Skeletal muscle satellite cell (primary cell): ENCODE results near the gene ST8SIA1.

Source experiments
- H3K27me3 ChIP-seq: 2 replicates; pipeline ENCODE4 v1.7.0; 2013; ENCODE audit warnings: low read length; ENCODE audit not compliant: control insufficient read depth, insufficient read depth
- H3K36me3 ChIP-seq: 2 replicates; pipeline ENCODE4 v1.7.0; 2013; ENCODE audit warnings: mild to moderate bottlenecking, control low read depth, low read length; ENCODE audit not compliant: insufficient read depth
- H3K4me1 ChIP-seq: 2 replicates; pipeline ENCODE4 v1.7.0; 2013; ENCODE audit warnings: low read length; ENCODE audit not compliant: control insufficient read depth, insufficient read depth
- H3K4me2 ChIP-seq: 2 replicates; pipeline ENCODE4 v1.7.0; 2013; ENCODE audit warnings: mild to moderate bottlenecking, low read length
- H3K4me3 ChIP-seq: 2 replicates; pipeline ENCODE4 v1.7.0; 2013; ENCODE audit warnings: low read length
- H3K9ac ChIP-seq: 2 replicates; pipeline ENCODE4 v1.7.0; 2013; ENCODE audit warnings: mild to moderate bottlenecking, low read depth, low read length, moderate library complexity
- H3K9me3 ChIP-seq: replicated peaks from 2 replicates; pipeline ENCODE4 v1.7.0; 2013; ENCODE audit warnings: mild to moderate bottlenecking, control low read depth, low read length

The ST8SIA1 gene

GRCh38 chr12:22355011-22355580, 20.6 kb upstream of the ST8SIA1 start:
- Histone ChIP-seq H3K4me3 (no peak overlapping the region), H3K4me1 (no peaks in the 10 kb centered on the region), H3K27me3 (no peaks in the 10 kb centered on the region), H3K4me2 (no peak overlapping the region), H3K9ac (no peak overlapping the region), H3K36me3 (no peaks in the 10 kb centered on the region), H3K9me3 (no peaks in the 10 kb centered on the region)

DNA sequence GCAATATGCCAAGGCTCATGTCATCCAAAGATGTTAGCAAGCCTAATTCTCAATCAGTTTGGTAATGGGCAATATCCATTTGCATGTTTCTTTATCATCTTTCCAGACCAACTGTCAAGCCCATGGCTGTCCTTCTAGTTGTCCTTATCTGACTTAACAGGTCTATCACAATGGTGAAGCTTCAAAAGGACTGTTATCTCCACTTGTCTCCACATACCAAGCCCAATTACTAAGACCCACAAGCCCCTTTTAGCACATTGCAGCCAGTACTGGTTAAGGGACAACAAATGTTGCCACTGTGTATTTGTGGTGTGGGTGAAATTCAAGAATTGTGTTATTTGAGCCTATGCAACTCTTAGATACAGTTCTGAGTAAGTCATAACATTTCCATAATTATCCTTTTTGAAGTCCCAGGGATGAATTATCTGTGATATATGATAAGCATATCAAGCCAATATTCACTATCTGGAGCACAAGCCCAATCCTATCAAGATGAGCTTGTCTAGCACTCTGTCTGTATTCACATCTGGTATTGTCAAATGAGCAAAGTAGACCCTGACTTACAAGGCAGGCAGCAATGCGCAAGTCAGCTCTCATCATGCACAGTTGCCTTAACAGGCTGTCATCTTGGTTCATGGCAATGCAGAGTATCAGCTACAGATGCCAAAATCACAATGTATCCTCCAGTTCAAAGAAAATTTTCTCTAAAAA, 19.3 kb upstream of the ST8SIA1 start:
- Histone ChIP-seq H3K4me1 (no peaks in the 10 kb centered on the region), H3K4me2 (no peak overlapping the region), H3K9ac (no peak overlapping the region), H3K4me3 (no peak overlapping the region), H3K9me3 (no peaks in the 10 kb centered on the region), H3K27me3 (no peaks in the 10 kb centered on the region), H3K36me3 (no peaks in the 10 kb centered on the region)

DNA sequence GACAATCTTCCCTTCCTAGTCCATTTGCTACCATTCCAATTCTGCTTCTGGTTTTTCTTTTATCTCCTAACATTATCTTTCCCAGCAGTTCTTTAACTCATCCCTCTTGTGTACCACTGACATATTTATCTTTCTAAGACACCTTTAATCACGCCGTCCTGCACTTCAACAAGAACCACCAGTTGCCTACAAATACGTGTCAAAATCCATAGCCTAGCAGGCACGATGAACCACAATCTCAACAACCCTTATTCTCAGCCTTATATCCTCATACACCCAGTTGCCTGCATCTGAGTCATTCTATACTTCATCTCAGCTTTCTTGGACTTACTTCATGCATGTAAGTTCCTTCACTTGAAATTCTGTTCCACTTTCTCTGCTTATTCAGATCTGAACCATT, 16.4 kb upstream of the ST8SIA1 start:
- Histone ChIP-seq H3K9ac (no peak overlapping the region), H3K36me3 (no peaks in the 10 kb centered on the region), H3K4me2 (no peak overlapping the region), H3K4me1 (no peaks in the 10 kb centered on the region), H3K9me3 (no peaks in the 10 kb centered on the region), H3K4me3 (no peak overlapping the region), H3K27me3 (no peaks in the 10 kb centered on the region)

GRCh38 chr12:22348208-22348607, 13.7 kb upstream of the ST8SIA1 start:
- H3K4me1 ChIP-seq, result no peaks in the 10 kb centered on the region
- no peaks in the 10 kb centered on the region for H3K9me3 ChIP-seq
- no peak overlapping the region for H3K4me2 ChIP-seq
- H3K4me3 ChIP-seq, result no peak overlapping the region
- H3K36me3 ChIP-seq, result no peaks in the 10 kb centered on the region
- no peaks in the 10 kb centered on the region for H3K27me3 ChIP-seq
- no peak overlapping the region for H3K9ac ChIP-seq

DNA sequence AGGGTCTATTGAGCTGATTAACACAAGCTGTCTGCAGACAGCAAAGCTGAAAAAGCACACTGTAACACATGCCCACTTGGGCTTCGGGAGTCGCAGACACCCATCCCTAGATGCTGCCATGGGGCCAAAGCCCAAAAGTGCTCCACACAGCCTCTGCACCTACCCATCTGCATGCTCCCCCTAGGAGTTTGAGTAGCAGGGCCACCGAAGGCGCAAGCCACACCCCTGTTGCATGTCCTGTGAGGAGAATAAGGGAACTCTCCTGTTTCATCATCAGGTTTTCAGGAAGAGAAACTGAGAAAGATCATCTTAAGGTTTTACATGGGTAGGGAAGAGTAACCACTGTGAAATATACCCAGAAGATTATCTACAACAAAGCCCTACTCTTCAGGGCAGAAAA, 5.6 kb upstream of the ST8SIA1 start:
- Histone ChIP-seq H3K4me2 (no peak overlapping the region), H3K9ac (no peak overlapping the region), H3K36me3 (no peaks in the 10 kb centered on the region), H3K4me3 (no peak overlapping the region), H3K9me3 (no peaks in the 10 kb centered on the region), H3K4me1 (no peaks in the 10 kb centered on the region), H3K27me3 (peaks cover 23% of the 10 kb centered on the region)

DNA sequence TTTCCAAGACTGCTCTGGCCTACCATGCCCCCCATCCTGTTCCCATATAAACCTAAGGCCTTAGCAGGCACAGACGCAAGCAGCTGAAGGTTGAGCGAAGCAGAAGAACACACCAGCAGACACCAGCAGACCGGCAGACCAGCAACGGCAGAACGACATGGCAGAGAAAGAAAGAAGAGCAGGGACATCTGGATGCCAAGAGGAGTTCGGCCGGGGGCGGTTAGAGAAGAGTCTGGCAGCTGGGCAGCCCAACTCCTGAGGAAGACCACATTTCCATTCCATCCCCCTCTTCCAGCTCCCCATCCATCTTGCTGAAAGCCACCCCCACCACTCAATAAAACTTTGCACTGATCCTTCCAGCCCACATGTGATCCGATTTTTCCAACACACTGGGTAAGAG, 5.2 kb upstream of the ST8SIA1 start:
- Histone ChIP-seq H3K4me1 (no peaks in the 10 kb centered on the region), H3K9me3 (no peaks in the 10 kb centered on the region), H3K9ac (no peak overlapping the region), H3K4me2 (no peak overlapping the region), H3K27me3 (peaks cover 26% of the 10 kb centered on the region), H3K4me3 (no peak overlapping the region), H3K36me3 (no peaks in the 10 kb centered on the region)

- Histone ChIP-seq H3K4me1 (peaks cover 11% of the 10 kb centered on the region), H3K4me2 (peak overlapping the region; percentile 91), H3K9ac (no peak overlapping the region), H3K9me3 (no peaks in the 10 kb centered on the region), H3K27me3 (peaks cover 53% of the 10 kb centered on the region), H3K4me3 (peak overlapping the region; percentile 75), H3K36me3 (no peaks in the 10 kb centered on the region)
Measured at GRCh38 chr12:22335794-22336166, 1.3 kb upstream of the ST8SIA1 start.

- peaks cover 11% of the 10 kb centered on the region for H3K4me1 ChIP-seq
Measured at GRCh38 chr12:22333713-22334409, 646 bp downstream of the ST8SIA1 start.

GRCh38 chr12:22333186-22333712, 1.3 kb downstream of the ST8SIA1 start:
- Histone ChIP-seq H3K9me3 (no peaks in the 10 kb centered on the region), H3K27me3 (peaks cover 56% of the 10 kb centered on the region), H3K4me2 (no peak overlapping the region), H3K4me1 (peaks cover 11% of the 10 kb centered on the region), H3K9ac (no peak overlapping the region), H3K4me3 (no peak overlapping the region), H3K36me3 (no peaks in the 10 kb centered on the region)

More at GRCh38 chr12:22333713-22334409, 646 bp downstream of the ST8SIA1 start:
- peaks cover 51% of the 10 kb centered on the region for H3K27me3 ChIP-seq
- H3K9ac ChIP-seq, result no peak overlapping the region
- H3K4me2 ChIP-seq, result peak overlapping the region; percentile 91
- H3K4me3 ChIP-seq, result peak overlapping the region; percentile 75
- H3K9me3 ChIP-seq, result no peaks in the 10 kb centered on the region
- H3K36me3 ChIP-seq, result no peaks in the 10 kb centered on the region

- H3K9me3 ChIP-seq, result no peaks in the 10 kb centered on the region
- peaks cover 11% of the 10 kb centered on the region for H3K4me1 ChIP-seq
- peaks cover 62% of the 10 kb centered on the region for H3K27me3 ChIP-seq
- H3K9ac ChIP-seq, result no peak overlapping the region
- no peak overlapping the region for H3K4me3 ChIP-seq
- H3K4me2 ChIP-seq, result no peak overlapping the region
- H3K36me3 ChIP-seq, result no peaks in the 10 kb centered on the region
Measured at GRCh38 chr12:22332202-22332601, 2.3 kb downstream of the ST8SIA1 start.

DNA sequence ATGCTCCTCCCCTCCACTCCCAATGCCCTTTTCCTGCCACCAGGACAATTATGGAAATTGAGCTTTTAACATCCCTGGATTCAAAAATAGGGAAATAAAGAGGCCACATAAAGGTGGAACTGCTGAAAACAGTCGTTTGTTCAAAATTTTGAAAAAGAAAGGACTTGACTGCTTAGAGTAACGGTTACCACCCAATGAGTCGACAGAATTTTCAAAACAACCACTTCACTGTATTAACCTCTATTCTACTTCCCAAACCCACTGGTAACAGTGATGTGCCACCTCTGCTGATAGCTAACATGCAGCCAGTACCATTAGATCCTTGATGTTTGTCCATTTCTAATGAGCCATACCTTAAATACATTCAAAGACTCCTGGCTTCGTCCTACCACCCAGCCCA, 4.9 kb downstream of the ST8SIA1 start:
- H3K4me3 ChIP-seq, result no peak overlapping the region
- no peaks in the 10 kb centered on the region for H3K36me3 ChIP-seq
- no peaks in the 10 kb centered on the region for H3K9me3 ChIP-seq
- H3K27me3 ChIP-seq, result peaks cover 59% of the 10 kb centered on the region
- peaks cover 11% of the 10 kb centered on the region for H3K4me1 ChIP-seq
- H3K4me2 ChIP-seq, result no peak overlapping the region
- no peak overlapping the region for H3K9ac ChIP-seq
